WTC11 (cell line): ENCODE data around the gene AGR3. TPM values are rescaled to one million over a fixed set of nuclear protein-coding genes. Genes with fewer than 3 reads are reported as not detected.

ENCODE experiments used
- ATAC-seq: fragments of 200-7000 bp; cut with Tn5 transposase; 2 replicates; pipeline ENCODE4 v1.10.0; 2021; ENCODE audit warnings: mild to moderate bottlenecking, moderate library complexity
- CTCF ChIA-PET: fragments of 300-600 bp; sonication (Branson Sonifier 250); formaldehyde crosslinking; loops from one replicate; lab custom pipeline; 2021; ENCODE audit warnings: antibody characterized with exemption; lab: Charles Lee
- POLR2A ChIA-PET: fragments of 350-600 bp; sonication (Branson Sonifier 250); formaldehyde crosslinking; loops from one replicate; lab custom pipeline; 2021; ENCODE audit warnings: antibody characterized with exemption; lab: Charles Lee
- DNase-seq: peaks from one replicate; pipeline ENCODE4 v3.0.0; 2021; ENCODE audit warnings: low spot score
- H3K27ac Mint-ChIP-seq: 2 replicates; pipeline ENCODE4 v1.8.0; 2021; ENCODE audit warnings: mixed read lengths
- H3K27me3 Mint-ChIP-seq: 2 replicates; pipeline ENCODE4 v1.8.0; 2021; ENCODE audit warnings: low read depth, mild to moderate bottlenecking, moderate library complexity, mixed read lengths
- H3K36me3 Mint-ChIP-seq: 2 replicates; pipeline ENCODE4 v1.8.0; 2021; ENCODE audit warnings: mixed read lengths
- H3K4me1 Mint-ChIP-seq: 2 replicates; pipeline ENCODE4 v1.8.0; 2022; ENCODE audit warnings: mixed read lengths
- H3K4me3 Mint-ChIP-seq: 2 replicates; pipeline ENCODE4 v1.8.0; 2021; ENCODE audit warnings: mild to moderate bottlenecking, moderate library complexity, mixed read lengths
- H3K9me3 Mint-ChIP-seq: 2 replicates; pipeline ENCODE4 v1.8.0; 2021; ENCODE audit warnings: mixed read lengths
- ARID4B ChIP-seq: sonication (generic); formaldehyde crosslinking; IDR thresholded peaks from 2 replicates; pipeline ENCODE4 v1.8.0; 2023; ENCODE audit warnings: missing genetic modification reagents, mild to moderate bottlenecking, borderline replicate concordance
- ATF3 ChIP-seq: sonication (generic); formaldehyde crosslinking; conservative IDR thresholded peaks from 2 replicates; pipeline ENCODE4 v1.8.1; 2022; ENCODE audit warnings: mild to moderate bottlenecking, missing genetic modification reagents
- CTCF ChIP-seq: fragments of 200-600 bp; IDR thresholded peaks from 2 replicates; pipeline ENCODE4 v1.8.0; 2022; ENCODE audit warnings: antibody characterized with exemption
- FOXK1 ChIP-seq: sonication (generic); formaldehyde crosslinking; IDR thresholded peaks from 2 replicates; pipeline ENCODE4 v1.8.0; 2022; ENCODE audit warnings: mild to moderate bottlenecking, moderate library complexity, missing genetic modification reagents
- GTF2I ChIP-seq: fragments of 250-450 bp; sonication (Bioruptor Pico); conservative IDR thresholded peaks from 2 replicates; pipeline ENCODE4 v1.4.0; 2021; ENCODE audit warnings: mild to moderate bottlenecking
- JAZF1 ChIP-seq: fragments of 250-450 bp; sonication (Bioruptor Pico); IDR thresholded peaks from 2 replicates; pipeline ENCODE4 v1.9.0; 2021; ENCODE audit warnings: moderate library complexity, mild to moderate bottlenecking, inconsistent platforms
- MXD4 ChIP-seq: fragments of 250-450 bp; sonication (Bioruptor Pico); IDR thresholded peaks from 2 replicates; pipeline ENCODE4 v1.8.0; 2021; ENCODE audit warnings: mild to moderate bottlenecking, moderate library complexity, borderline replicate concordance
- NFYB ChIP-seq: sonication (generic); formaldehyde crosslinking; conservative IDR thresholded peaks from 2 replicates; pipeline ENCODE4 v1.8.0; 2022; ENCODE audit warnings: low read depth, missing genetic modification reagents
- RELA ChIP-seq: sonication (generic); formaldehyde crosslinking; IDR thresholded peaks from 2 replicates; pipeline ENCODE4 v1.8.1; 2022; ENCODE audit warnings: missing genetic modification reagents, mild to moderate bottlenecking, borderline replicate concordance
- SMAD3 ChIP-seq: sonication (generic); formaldehyde crosslinking; IDR thresholded peaks from 2 replicates; pipeline ENCODE4 v1.8.0; 2022; ENCODE audit warnings: missing genetic modification reagents, mild to moderate bottlenecking, borderline replicate concordance
- TCF7 ChIP-seq: sonication (generic); formaldehyde crosslinking; IDR thresholded peaks from 2 replicates; pipeline ENCODE4 v1.8.0; 2022; ENCODE audit warnings: mild to moderate bottlenecking, low read depth, missing genetic modification reagents, moderate library complexity
- TEAD4 ChIP-seq: sonication (generic); formaldehyde crosslinking; IDR thresholded peaks from 2 replicates; pipeline ENCODE4 v1.8.0; 2022; ENCODE audit warnings: mild to moderate bottlenecking, missing genetic modification reagents
- ZBTB21 ChIP-seq: sonication (generic); formaldehyde crosslinking; IDR thresholded peaks from 2 replicates; pipeline ENCODE4 v1.8.1; 2023; ENCODE audit warnings: mild to moderate bottlenecking, missing genetic modification reagents, borderline replicate concordance
- ZBTB43 ChIP-seq: sonication (generic); formaldehyde crosslinking; IDR thresholded peaks from 2 replicates; pipeline ENCODE4 v1.8.1; 2023; ENCODE audit warnings: mild to moderate bottlenecking, missing genetic modification reagents
- ZNF232 ChIP-seq: sonication (generic); formaldehyde crosslinking; IDR thresholded peaks from 2 replicates; pipeline ENCODE4 v1.8.0; 2022; ENCODE audit warnings: mild to moderate bottlenecking, missing genetic modification reagents
- ZNF396 ChIP-seq: fragments of 250-450 bp; sonication (Bioruptor Pico); IDR thresholded peaks from 2 replicates; pipeline ENCODE4 v1.8.0; 2021; ENCODE audit warnings: mild to moderate bottlenecking, moderate library complexity, borderline replicate concordance
- ZNF423 ChIP-seq: fragments of 250-450 bp; sonication (Bioruptor Pico); IDR thresholded peaks from 2 replicates; pipeline ENCODE4 v2.1.2; 2022; ENCODE audit warnings: mild to moderate bottlenecking, moderate library complexity
- ZNF512 ChIP-seq: sonication (generic); formaldehyde crosslinking; IDR thresholded peaks from 2 replicates; pipeline ENCODE4 v1.8.1; 2022; ENCODE audit warnings: missing genetic modification reagents, borderline replicate concordance
- ZSCAN18 ChIP-seq: fragments of 250-450 bp; sonication (Bioruptor Pico); IDR thresholded peaks from 2 replicates; pipeline ENCODE4 v2.1.2; 2022; ENCODE audit warnings: mild to moderate bottlenecking, moderate library complexity
- total RNA-seq: library from RNA; stranded (reverse); gene quantifications from 3 replicates; pipeline ENCODE4 v1.2.3, GENCODE V29; 2021

Gene AGR3
- total RNA-seq, 1 experiment from 2014 or later, result not detected

- H3K27me3 Mint-ChIP-seq, result no peaks in the 10 kb centered on the region
- POLR2A ChIA-PET, result no interaction called here
- no peak for TF ChIP-seq FOXK1 (CRISPR knock-in tag)
- TF ChIP-seq ZNF396, result no peak
- no peak for TF ChIP-seq RELA (CRISPR knock-in tag)
- TF ChIP-seq ZNF232 (CRISPR knock-in tag), result no peak
- no peak for TF ChIP-seq NFYB (CRISPR knock-in tag)
- TF ChIP-seq ZSCAN18, result no peak
- TF ChIP-seq ZBTB43 (CRISPR knock-in tag), result no peak
- no peak for TF ChIP-seq ZNF423 (CRISPR knock-in tag)
- no peak for TF ChIP-seq ZBTB21
- TF ChIP-seq ATF3 (CRISPR knock-in tag), result no peak
- TF ChIP-seq CTCF, result no peak
- DNase-seq (no peak), ATAC-seq (no peak)
- H3K9me3 Mint-ChIP-seq, result peaks cover 15% of the 10 kb centered on the region
- H3K4me1 Mint-ChIP-seq, result no peaks in the 10 kb centered on the region
- no peak overlapping the region for H3K4me3 Mint-ChIP-seq
- CTCF ChIA-PET, result no interaction called here
- H3K27ac Mint-ChIP-seq, result peak overlapping the region; percentile 48; the same call in 1 of the 2 replicates
- H3K36me3 Mint-ChIP-seq, result 0 out of 2 replicates have a peak, but pooled peaks cover 6% of the 10 kb centered on the region
Observed at GRCh38 chr7:16817536-16817935, 64.2 kb downstream of the AGR3 start.

GRCh38 chr7:16816824-16817223 lies 65.0 kb downstream of the AGR3 start:
- H3K27me3 Mint-ChIP-seq, result no peaks in the 10 kb centered on the region
- TF ChIP-seq ARID4B (CRISPR knock-in tag) (no peak), GTF2I (CRISPR knock-in tag) (no peak), MXD4 (no peak)
- 0 out of 2 replicates have a peak, but pooled peaks cover 6% of the 10 kb centered on the region for H3K36me3 Mint-ChIP-seq
- no peaks in the 10 kb centered on the region for H3K4me1 Mint-ChIP-seq
- ATAC-seq (peak; percentile 57; the same call in 1 of the 2 replicates), DNase-seq (no peak)
- ChIA-PET POLR2A (no interaction called here), CTCF (no interaction called here)
- peaks cover 15% of the 10 kb centered on the region for H3K9me3 Mint-ChIP-seq
- H3K27ac Mint-ChIP-seq, result no peak overlapping the region
- no peak overlapping the region for H3K4me3 Mint-ChIP-seq

GRCh38 chr7:16815001-16815400 lies 66.8 kb downstream of the AGR3 start:
- no peak overlapping the region for H3K27ac Mint-ChIP-seq
- ATAC-seq (no peak), DNase-seq (no peak)
- no peak overlapping the region for H3K4me3 Mint-ChIP-seq
- peaks cover 11% of the 10 kb centered on the region for H3K9me3 Mint-ChIP-seq
- ChIA-PET CTCF (no interaction called here), POLR2A (no interaction called here)
- H3K4me1 Mint-ChIP-seq, result no peaks in the 10 kb centered on the region
- H3K27me3 Mint-ChIP-seq, result no peaks in the 10 kb centered on the region
- 0 out of 2 replicates have a peak, but pooled peaks cover 4% of the 10 kb centered on the region for H3K36me3 Mint-ChIP-seq
- no peak for TF ChIP-seq JAZF1 (CRISPR knock-in tag)
- TF ChIP-seq SMAD3 (CRISPR knock-in tag), result no peak
- no peak for TF ChIP-seq TEAD4
- no peak for TF ChIP-seq CTCF
- TF ChIP-seq TCF7 (CRISPR knock-in tag), result no peak
- TF ChIP-seq ZNF512 (CRISPR knock-in tag), result no peak
- TF ChIP-seq ATF3 (CRISPR knock-in tag), result no peak
